ENCODE results near the gene GNGT1. TPM values are rescaled to one million over a fixed set of nuclear protein-coding genes. Genes with fewer than 3 reads are reported as not detected.
A peak's percentile ranks its signal among the peaks of the same experiment; 100 is the strongest.

The GNGT1 gene
- polyA plus RNA-seq, 1 donor: not detected

- Histone ChIP-seq H3K27ac (ENCODE audit: low read length) (no peak overlapping the region), H3K4me1 (ENCODE audit: control insufficient read depth, insufficient read depth, low read length) (no peaks in the 10 kb centered on the region), H3K27me3 (ENCODE audit: control insufficient read depth, insufficient read depth, low read length) (no peaks in the 10 kb centered on the region), H3K36me3 (ENCODE audit: control insufficient read depth, insufficient read depth, low read length) (no peaks in the 10 kb centered on the region), H3K9me3 (ENCODE audit: control insufficient read depth, low read depth, low read length) (no peaks in the 10 kb centered on the region), H3K4me3 (ENCODE audit: low read length) (no peak overlapping the region)
- 87% methylated on average over 2 of the region's 2 CpGs for WGBS (ENCODE audit: insufficient coverage, low lambda C conversion rate)
- no peak for DNase-seq
Measured at GRCh38 chr7:93941945-93942344, 35.6 kb downstream of the GNGT1 start.

DNA sequence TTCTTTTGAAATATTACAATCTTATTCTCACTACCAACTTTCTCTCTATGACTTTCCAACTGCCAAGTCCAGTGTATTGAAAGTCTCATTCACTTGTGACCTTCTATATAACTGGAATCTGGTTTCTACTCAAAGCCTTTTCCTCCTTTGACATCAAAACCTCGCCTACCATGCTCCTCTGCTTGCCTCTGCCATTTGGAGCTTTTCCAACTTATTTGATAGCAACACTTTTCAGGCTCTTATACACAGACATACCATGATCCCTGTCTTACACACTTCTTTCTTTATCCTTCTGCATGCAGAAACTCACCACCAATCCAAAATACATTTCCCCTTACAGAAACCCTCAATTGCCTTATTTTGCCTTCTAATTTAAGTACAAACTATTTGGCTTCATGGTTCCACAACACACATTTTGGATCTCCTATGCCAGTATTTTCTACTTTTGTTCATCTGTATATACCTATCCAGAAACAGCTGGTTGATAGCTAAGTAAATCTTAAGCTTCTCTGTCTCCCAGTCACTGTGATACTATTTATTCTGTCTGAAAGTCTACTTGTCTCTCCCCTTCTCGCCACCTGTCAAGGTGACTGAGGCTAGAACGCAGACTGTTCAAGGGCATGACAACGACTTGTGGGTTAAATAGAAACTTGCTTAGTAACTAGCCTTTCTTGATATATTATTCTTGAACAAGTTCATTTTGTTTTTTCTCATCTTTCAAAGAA lies 37.6 kb downstream of the GNGT1 start:
- Histone ChIP-seq H3K9me3 (ENCODE audit: control insufficient read depth, low read depth, low read length) (no peaks in the 10 kb centered on the region), H3K4me1 (ENCODE audit: control insufficient read depth, insufficient read depth, low read length) (no peaks in the 10 kb centered on the region), H3K36me3 (ENCODE audit: control insufficient read depth, insufficient read depth, low read length) (no peaks in the 10 kb centered on the region), H3K27me3 (ENCODE audit: control insufficient read depth, insufficient read depth, low read length) (no peaks in the 10 kb centered on the region), H3K27ac (ENCODE audit: low read length) (no peak overlapping the region), H3K4me3 (ENCODE audit: low read length) (no peak overlapping the region)
- WGBS (ENCODE audit: insufficient coverage, low lambda C conversion rate): 60% methylated on average over 2 of the region's 4 CpGs
- DNase-seq: peak in 1 of 2 donors; percentile 7

- no peak for DNase-seq
- Histone ChIP-seq H3K27ac (ENCODE audit: low read length) (no peak overlapping the region), H3K9me3 (ENCODE audit: control insufficient read depth, low read depth, low read length) (no peaks in the 10 kb centered on the region), H3K4me1 (ENCODE audit: control insufficient read depth, insufficient read depth, low read length) (no peaks in the 10 kb centered on the region), H3K27me3 (ENCODE audit: control insufficient read depth, insufficient read depth, low read length) (no peaks in the 10 kb centered on the region), H3K4me3 (ENCODE audit: low read length) (no peak overlapping the region), H3K36me3 (ENCODE audit: control insufficient read depth, insufficient read depth, low read length) (no peaks in the 10 kb centered on the region)
- WGBS (ENCODE audit: insufficient coverage, low lambda C conversion rate): no CpG with 5 or more reads among the region's 1 CpG
Measured at GRCh38 chr7:93944673-93945072, 38.3 kb downstream of the GNGT1 start.

DNA sequence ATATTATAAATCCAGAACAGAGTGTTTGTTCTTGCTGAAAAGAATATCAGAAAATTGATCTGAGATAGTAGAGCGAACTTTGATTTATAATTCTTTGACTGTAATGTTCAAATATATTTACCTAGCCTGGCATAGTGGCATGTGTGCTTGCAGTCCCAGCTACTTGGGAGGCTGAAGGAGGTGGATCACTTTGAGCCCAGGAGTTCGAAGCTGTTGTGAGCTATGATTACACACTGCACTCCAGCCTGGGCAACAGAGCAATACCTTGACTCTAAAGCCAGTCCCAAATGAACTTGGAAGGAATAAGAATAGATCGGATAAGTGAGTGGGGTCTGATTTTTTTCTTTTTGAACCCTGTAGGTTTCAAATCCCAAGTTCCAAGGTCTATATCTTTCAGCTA lies 38.7 kb downstream of the GNGT1 start:
- H3K27ac ChIP-seq (ENCODE audit: low read length): no peak overlapping the region
- no peaks in the 10 kb centered on the region for H3K36me3 ChIP-seq (ENCODE audit: control insufficient read depth, insufficient read depth, low read length)
- no CpG with 5 or more reads among the region's 3 CpGs for WGBS (ENCODE audit: insufficient coverage, low lambda C conversion rate)
- no peaks in the 10 kb centered on the region for H3K9me3 ChIP-seq (ENCODE audit: control insufficient read depth, low read depth, low read length)
- H3K27me3 ChIP-seq (ENCODE audit: control insufficient read depth, insufficient read depth, low read length): no peaks in the 10 kb centered on the region
- H3K4me3 ChIP-seq (ENCODE audit: low read length): no peak overlapping the region
- DNase-seq: no peak
- no peaks in the 10 kb centered on the region for H3K4me1 ChIP-seq (ENCODE audit: control insufficient read depth, insufficient read depth, low read length)

DNA sequence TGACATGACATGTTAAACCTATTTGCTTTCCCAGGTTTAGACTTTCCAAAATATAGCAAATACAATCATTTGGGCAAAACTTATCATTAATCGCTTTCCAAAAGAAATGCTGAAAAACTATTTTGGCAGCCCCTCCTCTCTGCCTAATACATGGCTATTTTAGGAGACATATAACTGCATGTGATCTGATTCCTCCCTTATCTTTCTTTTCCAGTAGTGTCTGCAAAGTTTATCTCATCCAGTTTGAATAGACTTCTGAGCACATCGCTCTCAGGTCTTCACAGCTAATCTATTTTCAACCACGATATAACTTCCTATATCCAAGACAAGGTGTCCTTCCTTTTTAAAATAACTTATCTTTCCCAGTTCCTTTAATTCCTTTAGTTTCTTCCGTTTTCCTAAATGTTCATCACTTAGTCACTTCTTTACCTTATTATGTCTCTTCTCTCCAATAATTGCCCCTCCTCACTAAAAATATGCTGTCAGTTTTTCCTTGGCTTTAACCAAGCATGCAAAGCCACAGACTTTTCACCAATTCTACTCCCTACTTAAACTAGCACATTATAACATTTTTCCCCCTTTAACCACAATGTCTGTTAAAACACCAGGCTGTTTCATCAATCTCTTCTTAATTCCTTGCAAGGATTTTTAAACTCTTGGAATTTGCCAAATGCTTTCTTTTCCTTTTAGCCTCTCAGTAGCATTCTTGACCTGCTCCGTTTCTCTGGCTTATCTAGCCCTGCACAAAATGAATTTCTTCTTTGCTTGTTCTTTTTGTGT lies 39.6 kb downstream of the GNGT1 start:
- Histone ChIP-seq H3K9me3 (ENCODE audit: control insufficient read depth, low read depth, low read length) (no peaks in the 10 kb centered on the region), H3K36me3 (ENCODE audit: control insufficient read depth, insufficient read depth, low read length) (no peaks in the 10 kb centered on the region), H3K27ac (ENCODE audit: low read length) (no peak overlapping the region), H3K4me1 (ENCODE audit: control insufficient read depth, insufficient read depth, low read length) (no peaks in the 10 kb centered on the region), H3K4me3 (ENCODE audit: low read length) (no peak overlapping the region), H3K27me3 (ENCODE audit: control insufficient read depth, insufficient read depth, low read length) (no peaks in the 10 kb centered on the region)
- 90% methylated on average over 5 of the region's 5 CpGs for WGBS (ENCODE audit: insufficient coverage, low lambda C conversion rate)
- no peak for DNase-seq

- H3K27ac ChIP-seq (ENCODE audit: low read length): no peak overlapping the region
- H3K27me3 ChIP-seq (ENCODE audit: control insufficient read depth, insufficient read depth, low read length): no peaks in the 10 kb centered on the region
- no peaks in the 10 kb centered on the region for H3K36me3 ChIP-seq (ENCODE audit: control insufficient read depth, insufficient read depth, low read length)
- no peaks in the 10 kb centered on the region for H3K4me1 ChIP-seq (ENCODE audit: control insufficient read depth, insufficient read depth, low read length)
- no peak for DNase-seq
- H3K4me3 ChIP-seq (ENCODE audit: low read length): no peak overlapping the region
- no peaks in the 10 kb centered on the region for H3K9me3 ChIP-seq (ENCODE audit: control insufficient read depth, low read depth, low read length)
- no CpG with 5 or more reads among the region's 1 CpG for WGBS (ENCODE audit: insufficient coverage, low lambda C conversion rate)
Measured at GRCh38 chr7:93948106-93948505, 41.7 kb downstream of the GNGT1 start.

DNA sequence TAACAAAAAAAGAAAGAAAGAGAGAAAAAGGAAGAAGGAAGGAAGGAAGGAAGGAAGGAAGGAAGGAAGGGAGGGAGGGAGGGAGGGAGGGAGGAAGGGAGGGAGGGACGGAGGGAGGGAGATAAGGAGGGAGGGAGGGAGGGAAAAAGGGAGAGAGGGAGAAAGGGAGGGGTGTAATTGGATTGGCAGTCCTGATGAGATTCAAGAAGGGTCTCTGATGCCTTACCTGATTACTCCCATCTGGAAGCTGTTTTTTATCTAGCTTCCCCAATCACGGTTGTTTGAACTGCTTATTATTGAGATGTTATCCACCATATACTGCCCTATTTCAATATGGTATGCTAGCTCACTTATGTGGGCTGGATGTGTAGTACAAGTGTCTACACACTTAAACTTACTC lies 42.5 kb downstream of the GNGT1 start:
- Histone ChIP-seq H3K4me1 (ENCODE audit: control insufficient read depth, insufficient read depth, low read length) (no peaks in the 10 kb centered on the region), H3K27me3 (ENCODE audit: control insufficient read depth, insufficient read depth, low read length) (no peaks in the 10 kb centered on the region), H3K36me3 (ENCODE audit: control insufficient read depth, insufficient read depth, low read length) (no peaks in the 10 kb centered on the region), H3K9me3 (ENCODE audit: control insufficient read depth, low read depth, low read length) (no peaks in the 10 kb centered on the region), H3K27ac (ENCODE audit: low read length) (no peak overlapping the region), H3K4me3 (ENCODE audit: low read length) (no peak overlapping the region)
- DNase-seq: no peak
- whole genome bisulfite sequencing (ENCODE audit: insufficient coverage, low lambda C conversion rate): no CpG with 5 or more reads among the region's 2 CpGs

GRCh38 chr7:93949423-93949822 lies 43.1 kb downstream of the GNGT1 start:
- H3K36me3 ChIP-seq (ENCODE audit: control insufficient read depth, insufficient read depth, low read length): no peaks in the 10 kb centered on the region
- no peak overlapping the region for H3K27ac ChIP-seq (ENCODE audit: low read length)
- no peak for DNase-seq
- no peaks in the 10 kb centered on the region for H3K9me3 ChIP-seq (ENCODE audit: control insufficient read depth, low read depth, low read length)
- WGBS (ENCODE audit: insufficient coverage, low lambda C conversion rate): 100% methylated on average over 1 of the region's 1 CpG
- no peaks in the 10 kb centered on the region for H3K27me3 ChIP-seq (ENCODE audit: control insufficient read depth, insufficient read depth, low read length)
- H3K4me1 ChIP-seq (ENCODE audit: control insufficient read depth, insufficient read depth, low read length): no peaks in the 10 kb centered on the region
- no peak overlapping the region for H3K4me3 ChIP-seq (ENCODE audit: low read length)

GRCh38 chr7:93955304-93955703 lies 48.9 kb downstream of the GNGT1 start:
- Histone ChIP-seq H3K4me3 (ENCODE audit: low read length) (no peak overlapping the region), H3K9me3 (ENCODE audit: control insufficient read depth, low read depth, low read length) (no peaks in the 10 kb centered on the region), H3K4me1 (ENCODE audit: control insufficient read depth, insufficient read depth, low read length) (no peaks in the 10 kb centered on the region), H3K36me3 (ENCODE audit: control insufficient read depth, insufficient read depth, low read length) (no peaks in the 10 kb centered on the region), H3K27me3 (ENCODE audit: control insufficient read depth, insufficient read depth, low read length) (no peaks in the 10 kb centered on the region), H3K27ac (ENCODE audit: low read length) (no peak overlapping the region)
- DNase-seq: no peak
- no CpG with 5 or more reads among the region's 2 CpGs for WGBS (ENCODE audit: insufficient coverage, low lambda C conversion rate)

GRCh38 chr7:93957767-93958166 lies 51.4 kb downstream of the GNGT1 start:
- no peaks in the 10 kb centered on the region for H3K9me3 ChIP-seq (ENCODE audit: control insufficient read depth, low read depth, low read length)
- no peak overlapping the region for H3K27ac ChIP-seq (ENCODE audit: low read length)
- H3K36me3 ChIP-seq (ENCODE audit: control insufficient read depth, insufficient read depth, low read length): no peaks in the 10 kb centered on the region
- H3K4me3 ChIP-seq (ENCODE audit: low read length): no peak overlapping the region
- no peaks in the 10 kb centered on the region for H3K4me1 ChIP-seq (ENCODE audit: control insufficient read depth, insufficient read depth, low read length)
- no CpG with 5 or more reads among the region's 1 CpG for WGBS (ENCODE audit: insufficient coverage, low lambda C conversion rate)
- no peaks in the 10 kb centered on the region for H3K27me3 ChIP-seq (ENCODE audit: control insufficient read depth, insufficient read depth, low read length)
- DNase-seq: no peak

Measured in large intestine (tissue), 3 donors.